Measurements from ENCODE around the gene PCDHGA2. TPM values are rescaled to one million over a fixed set of nuclear protein-coding genes. Genes with fewer than 3 reads are reported as not detected.

Gene PCDHGA2
- total RNA-seq, 2 donors from 2014 or later = 2.4 to 19.7 TPM

- 73% methylated on average over 5 of the region's 5 CpGs for WGBS
- no peaks in the 10 kb centered on the region for H3K4me1 ChIP-seq (replicated peaks)
- no peaks in the 10 kb centered on the region for H3K36me3 ChIP-seq
- no peaks in the 10 kb centered on the region for H3K9me3 ChIP-seq
- no peak for DNase-seq (ENCODE audit: low spot score)
- no peak overlapping the region for H3K4me3 ChIP-seq
- TF ChIP-seq POLR2AphosphoS5 (IDR thresholded peaks at IDR 0.05) (no peak), POLR2A (IDR thresholded peaks at IDR 0.05) (no peak)
- TF ChIP-seq, protein P1, sequence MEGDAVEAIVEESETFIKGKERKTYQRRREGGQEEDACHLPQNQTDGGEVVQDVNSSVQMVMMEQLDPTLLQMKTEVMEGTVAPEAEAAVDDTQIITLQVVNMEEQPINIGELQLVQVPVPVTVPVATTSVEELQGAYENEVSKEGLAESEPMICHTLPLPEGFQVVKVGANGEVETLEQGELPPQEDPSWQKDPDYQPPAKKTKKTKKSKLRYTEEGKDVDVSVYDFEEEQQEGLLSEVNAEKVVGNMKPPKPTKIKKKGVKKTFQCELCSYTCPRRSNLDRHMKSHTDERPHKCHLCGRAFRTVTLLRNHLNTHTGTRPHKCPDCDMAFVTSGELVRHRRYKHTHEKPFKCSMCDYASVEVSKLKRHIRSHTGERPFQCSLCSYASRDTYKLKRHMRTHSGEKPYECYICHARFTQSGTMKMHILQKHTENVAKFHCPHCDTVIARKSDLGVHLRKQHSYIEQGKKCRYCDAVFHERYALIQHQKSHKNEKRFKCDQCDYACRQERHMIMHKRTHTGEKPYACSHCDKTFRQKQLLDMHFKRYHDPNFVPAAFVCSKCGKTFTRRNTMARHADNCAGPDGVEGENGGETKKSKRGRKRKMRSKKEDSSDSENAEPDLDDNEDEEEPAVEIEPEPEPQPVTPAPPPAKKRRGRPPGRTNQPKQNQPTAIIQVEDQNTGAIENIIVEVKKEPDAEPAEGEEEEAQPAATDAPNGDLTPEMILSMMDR (IDR thresholded peaks at IDR 0.05) = no peak
- intact Hi-C loops (cut with DNase I) = no loop called here
- no peak overlapping the region for H3K27ac ChIP-seq
- peaks cover 7% of the 10 kb centered on the region for H3K27me3 ChIP-seq (replicated peaks; ENCODE audit: insufficient read depth)
Observed at GRCh38 chr5:141356133-141356532, 17.6 kb downstream of the PCDHGA2 start.

DNA sequence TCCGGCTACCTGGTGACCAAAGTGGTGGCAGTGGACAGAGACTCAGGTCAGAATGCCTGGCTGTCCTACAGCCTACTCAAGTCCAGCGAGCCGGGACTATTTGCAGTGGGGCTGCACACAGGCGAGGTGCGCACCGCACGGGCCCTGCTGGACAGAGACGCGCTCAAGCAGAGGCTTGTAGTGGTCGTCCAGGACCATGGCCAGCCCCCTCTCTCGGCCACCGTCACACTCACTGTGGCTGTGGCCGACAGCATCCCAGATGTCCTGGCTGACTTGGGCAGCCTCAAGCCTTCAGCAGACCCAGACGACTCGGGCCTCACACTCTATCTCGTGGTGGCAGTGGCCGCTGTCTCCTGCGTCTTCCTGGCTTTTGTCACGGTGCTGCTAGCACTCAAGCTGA lies 18.4 kb downstream of the PCDHGA2 start:
- H3K9me3 ChIP-seq = no peaks in the 10 kb centered on the region

DNA sequence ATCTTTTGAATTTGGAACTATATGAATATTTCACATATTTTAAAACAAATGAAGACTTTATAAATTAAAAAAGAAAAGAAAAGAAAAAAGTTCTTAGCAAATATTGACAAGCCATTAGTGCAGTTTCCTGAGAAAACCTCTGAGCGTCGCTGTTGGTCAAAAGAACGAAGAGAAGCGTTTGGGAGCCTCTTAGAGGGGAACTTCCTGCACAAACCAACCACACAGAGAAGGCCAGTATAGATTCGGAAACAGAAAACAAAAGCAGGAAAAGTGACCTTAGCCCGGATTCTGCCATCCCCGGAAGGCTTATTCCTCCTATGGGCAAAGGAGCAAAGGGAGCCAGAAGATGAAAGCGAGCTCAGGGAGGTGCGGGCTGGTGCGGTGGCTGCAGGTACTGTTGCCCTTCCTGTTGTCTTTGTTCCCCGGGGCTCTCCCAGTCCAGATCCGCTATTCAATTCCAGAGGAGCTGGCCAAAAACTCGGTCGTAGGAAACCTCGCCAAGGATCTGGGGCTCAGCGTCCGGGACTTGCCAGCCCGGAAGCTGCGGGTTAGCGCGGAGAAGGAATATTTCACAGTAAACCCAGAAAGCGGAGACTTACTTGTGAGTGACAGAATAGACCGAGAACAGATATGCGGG lies 21.3 kb downstream of the PCDHGA2 start, which contains the start of gene PCDHGB2:
Gene PCDHGB2, plus strand, starts transcription at position 205 of the 637 bp plus-strand sequence. Its CDS starts 142 bp downstream, at position 347.
- no peaks in the 10 kb centered on the region for H3K36me3 ChIP-seq
- TF ChIP-seq POLR2A (IDR thresholded peaks at IDR 0.05) (no peak), POLR2AphosphoS5 (IDR thresholded peaks at IDR 0.05) (no peak)
- TF ChIP-seq, protein P1 (IDR thresholded peaks at IDR 0.05) = peak in 1 of 4 experiments; percentile 34
- peaks cover 19% of the 10 kb centered on the region for H3K27me3 ChIP-seq (replicated peaks; ENCODE audit: insufficient read depth)
- no peak within 1 kb of the TSS for H3K27ac ChIP-seq
- no peak for DNase-seq (ENCODE audit: low spot score)
- H3K4me3 ChIP-seq = peak within 1 kb of the TSS; percentile 2 to 19
- intact Hi-C loops (cut with DNase I) = no loop called here
- H3K4me1 ChIP-seq (replicated peaks) = no peaks in the 10 kb centered on the region
- WGBS = 18% methylated on average over 24 of the region's 24 CpGs
- H3K9me3 ChIP-seq = no peaks in the 10 kb centered on the region

More for the DNA sequence above, 18.4 kb downstream of the PCDHGA2 start:
- Histone ChIP-seq H3K4me1 (replicated peaks) (no peaks in the 10 kb centered on the region), H3K27ac (no peak overlapping the region), H3K27me3 (replicated peaks; ENCODE audit: insufficient read depth) (peaks cover 11% of the 10 kb centered on the region), H3K36me3 (no peaks in the 10 kb centered on the region), H3K4me3 (no peak overlapping the region)
- TF ChIP-seq POLR2AphosphoS5 (IDR thresholded peaks at IDR 0.05) = no peak
- no peak for TF ChIP-seq POLR2A (IDR thresholded peaks at IDR 0.05)
- TF ChIP-seq, protein P1 (IDR thresholded peaks at IDR 0.05) = no peak
- intact Hi-C loops (cut with DNase I) = no loop called here
- WGBS = 52% methylated on average over 5 of the region's 19 CpGs
- DNase-seq (ENCODE audit: low spot score) = no peak

DNA sequence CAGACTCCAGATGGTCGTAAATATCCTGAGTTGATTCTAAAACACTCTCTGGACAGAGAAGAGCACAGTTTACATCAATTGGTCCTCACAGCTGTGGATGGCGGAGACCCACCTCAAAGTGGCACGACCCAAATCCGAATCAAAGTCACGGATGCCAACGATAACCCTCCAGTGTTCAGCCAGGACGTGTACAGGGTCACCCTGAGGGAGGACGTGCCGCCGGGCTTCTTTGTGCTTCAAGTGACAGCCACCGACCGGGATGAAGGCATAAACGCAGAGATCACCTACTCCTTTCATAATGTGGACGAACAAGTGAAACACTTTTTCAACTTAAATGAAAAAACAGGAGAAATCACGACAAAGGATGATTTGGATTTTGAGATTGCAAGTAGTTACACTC lies 22.1 kb downstream of the PCDHGA2 start:
- no peak overlapping the region for H3K4me3 ChIP-seq
- intact Hi-C loops (cut with DNase I) = no loop called here
- no peaks in the 10 kb centered on the region for H3K4me1 ChIP-seq (replicated peaks)
- TF ChIP-seq POLR2AphosphoS5 (IDR thresholded peaks at IDR 0.05) = no peak
- no peak for TF ChIP-seq POLR2A (IDR thresholded peaks at IDR 0.05)
- TF ChIP-seq, protein P1 (IDR thresholded peaks at IDR 0.05) = no peak
- no peak overlapping the region for H3K27ac ChIP-seq
- no peak for DNase-seq (ENCODE audit: low spot score)
- H3K36me3 ChIP-seq = no peaks in the 10 kb centered on the region
- H3K27me3 ChIP-seq (replicated peaks; ENCODE audit: insufficient read depth) = peaks cover 19% of the 10 kb centered on the region
- 35% methylated on average over 15 of the region's 15 CpGs for WGBS
- no peaks in the 10 kb centered on the region for H3K9me3 ChIP-seq

GRCh38 chr5:141362719-141363118 lies 24.2 kb downstream of the PCDHGA2 start:
- no peak overlapping the region for H3K4me3 ChIP-seq
- H3K27ac ChIP-seq = no peak overlapping the region
- no peaks in the 10 kb centered on the region for H3K9me3 ChIP-seq
- peaks cover 23% of the 10 kb centered on the region for H3K27me3 ChIP-seq (replicated peaks; ENCODE audit: insufficient read depth)
- no peak for TF ChIP-seq POLR2A (IDR thresholded peaks at IDR 0.05)
- no peak for TF ChIP-seq POLR2AphosphoS5 (IDR thresholded peaks at IDR 0.05)
- TF ChIP-seq, protein P1 (IDR thresholded peaks at IDR 0.05) = no peak
- no peaks in the 10 kb centered on the region for H3K36me3 ChIP-seq
- intact Hi-C loops (cut with DNase I) = no loop called here
- no peak for DNase-seq (ENCODE audit: low spot score)
- H3K4me1 ChIP-seq (replicated peaks) = no peaks in the 10 kb centered on the region

Measured in prostate gland (tissue), 2 donors.